Testis (tissue), 2 donors: Measurements from ENCODE around the gene NR1H4.

Experiments
- CTCF ChIP-seq, 3 experiments: fragments of 450-650 bp in 2 of 3; fragments of 200-600 bp in 1 of 3; sonication (generic) in 1 of 3; IDR thresholded peaks; one replicate each; pipeline ENCODE4 v1.5.1; 2016 to 2019; ENCODE audit warnings: antibody characterized with exemption in 3 of 3, mild to moderate bottlenecking in 2 of 3, moderate library complexity in 1 of 3
- POLR2A ChIP-seq: fragments of 450-650 bp; IDR thresholded peaks from one replicate; pipeline ENCODE4 v1.6.1; 2017; ENCODE audit warnings: antibody characterized with exemption, mild to moderate bottlenecking, moderate library complexity

- no peak for TF ChIP-seq CTCF (IDR thresholded peaks at IDR 0.05)
- no peak for TF ChIP-seq POLR2A
These were observed 70.5 kb downstream of the NR1H4 start for GRCh38 chr12:100544165-100544564.
